Activated T-cell treated with anti-CD3 and anti-CD28 coated beads, Interleukin-2, amount 50 U/mL, for 1 hour (primary cell): ENCODE data around the gene PHC1.
"Not testable (repeated sequence)": the region's sequence is repeated elsewhere in the genome, so short reads cannot be mapped to it uniquely, and the experiment has no call there.

Experiments
- DNase-seq: peaks from one replicate; pipeline ENCODE4 v3.0.0-alpha.2; 2020

Gene PHC1

DNA sequence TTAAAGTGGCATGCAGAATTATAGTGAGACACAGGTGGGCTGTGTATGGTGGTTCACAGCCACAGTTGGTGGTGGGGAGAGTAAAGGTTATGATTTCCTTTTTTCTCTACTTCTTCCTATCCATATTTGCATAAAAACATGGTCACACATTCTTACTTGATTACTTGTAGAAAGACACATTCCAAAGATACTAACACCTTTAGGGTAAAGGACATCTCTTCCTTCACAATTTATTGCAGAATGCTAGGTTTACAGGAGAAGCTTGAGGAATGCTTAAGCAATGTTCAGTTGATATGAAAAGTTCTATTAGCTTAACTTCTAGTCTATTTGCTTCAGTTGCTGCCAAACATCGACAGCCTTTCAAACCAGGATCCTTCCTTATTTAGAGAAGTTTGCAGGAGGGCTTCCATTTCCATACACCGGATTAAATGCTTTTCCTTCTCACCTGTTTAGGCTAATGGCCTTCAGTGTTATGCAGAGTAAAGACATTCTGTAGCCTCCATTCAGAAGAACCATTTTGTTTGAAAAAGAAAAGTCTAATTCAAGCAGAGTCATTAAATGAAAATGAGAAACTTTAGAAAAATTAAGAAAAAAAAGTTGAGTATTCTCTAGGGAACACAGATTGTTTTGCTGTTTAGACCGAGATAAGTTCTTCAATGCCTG lies 2.6 kb upstream of the PHC1 start:
- no peak for DNase-seq

- no peak for DNase-seq
These were observed 1.4 kb upstream of the PHC1 start for GRCh38 chr12:8912914-8913313.

GRCh38 chr12:8913702-8914032 lies 642 bp upstream of the PHC1 start:
- no peak for DNase-seq

DNA sequence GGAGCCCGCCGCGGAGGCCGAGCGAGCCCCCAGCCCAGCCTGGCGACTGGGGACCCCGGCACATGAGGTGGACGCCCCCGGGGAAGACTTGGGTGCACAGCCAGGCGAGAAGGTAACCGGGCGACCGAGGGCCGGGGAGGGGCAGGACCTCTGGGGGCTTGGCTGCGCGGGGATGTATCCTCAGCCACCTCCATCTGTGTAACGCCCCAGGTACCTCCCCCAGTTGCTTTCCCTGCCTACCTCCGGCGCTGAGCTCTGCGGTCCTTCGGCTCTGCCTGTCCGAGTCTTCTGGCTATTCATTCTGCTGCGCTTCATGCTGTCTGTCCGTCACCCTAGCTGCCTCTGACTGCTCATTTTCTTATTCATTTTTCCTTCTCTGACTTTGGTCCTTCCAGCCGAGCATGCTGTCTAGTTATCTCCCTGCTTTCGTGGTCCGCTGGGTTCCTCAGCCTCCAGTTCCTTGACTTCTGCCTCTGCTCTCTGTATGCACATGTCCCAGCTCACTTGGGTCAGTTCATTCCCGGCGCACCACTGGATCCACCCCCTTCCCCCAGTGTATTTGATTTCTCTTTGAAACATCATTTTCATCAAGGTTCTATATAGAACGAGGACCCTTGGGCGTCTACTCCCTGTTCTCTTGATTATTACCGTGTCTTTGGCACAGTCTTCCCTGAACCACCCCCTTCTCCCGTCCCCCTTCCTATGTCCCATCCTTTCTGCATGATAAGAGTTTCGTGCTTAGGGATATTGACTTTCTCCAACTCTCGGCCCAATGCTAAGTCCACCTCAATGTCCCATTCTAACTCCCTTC lies 612 bp downstream of the PHC1 start:
- DNase-seq, result peak; percentile 76

GRCh38 chr12:8916154-8916553 lies 1.8 kb downstream of the PHC1 start:
- DNase-seq, result no peak

DNA sequence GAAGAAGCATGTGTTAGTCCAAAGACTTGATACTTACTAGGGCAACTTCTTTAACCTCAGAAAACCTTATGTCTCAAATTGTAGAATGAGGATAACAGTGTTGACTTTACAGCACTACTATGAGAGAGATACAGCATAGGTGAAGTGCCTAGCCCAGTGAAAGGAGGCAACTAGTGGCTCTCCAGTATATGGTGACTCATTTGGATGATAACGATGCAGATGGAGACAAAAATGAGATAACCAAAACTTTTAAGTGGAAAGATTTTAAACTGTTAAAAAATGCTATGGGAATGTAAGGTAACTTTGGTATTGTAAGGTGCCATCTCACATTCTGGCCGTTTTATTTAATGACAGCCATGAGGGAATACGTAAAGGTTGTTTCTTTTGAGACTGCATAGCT lies 2.7 kb downstream of the PHC1 start:
- DNase-seq, result no peak

GRCh38 chr12:8917751-8918150 lies 3.4 kb downstream of the PHC1 start:
- DNase-seq, result no peak

DNA sequence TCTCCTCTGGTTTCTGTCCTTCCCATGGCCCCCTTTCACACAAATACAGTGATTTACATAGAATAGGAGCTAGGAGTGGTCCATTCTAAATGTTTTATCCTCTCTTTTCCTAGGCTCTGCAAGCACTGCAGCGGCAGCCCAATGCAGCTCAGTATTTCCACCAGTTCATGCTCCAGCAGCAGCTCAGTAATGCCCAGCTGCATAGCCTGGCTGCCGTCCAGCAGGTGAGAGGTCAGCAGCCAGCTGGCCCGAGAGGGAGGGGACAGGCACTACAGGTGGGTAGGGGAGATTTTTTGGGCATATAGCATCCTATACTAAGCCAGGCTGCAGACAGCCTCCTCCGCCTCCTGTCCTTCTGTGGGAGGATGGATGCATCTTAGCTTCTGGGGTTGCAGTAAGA lies 5.3 kb downstream of the PHC1 start:
- not testable (repeated sequence) for DNase-seq

GRCh38 chr12:8922544-8922943 lies 8.2 kb downstream of the PHC1 start:
- no peak for DNase-seq

DNA sequence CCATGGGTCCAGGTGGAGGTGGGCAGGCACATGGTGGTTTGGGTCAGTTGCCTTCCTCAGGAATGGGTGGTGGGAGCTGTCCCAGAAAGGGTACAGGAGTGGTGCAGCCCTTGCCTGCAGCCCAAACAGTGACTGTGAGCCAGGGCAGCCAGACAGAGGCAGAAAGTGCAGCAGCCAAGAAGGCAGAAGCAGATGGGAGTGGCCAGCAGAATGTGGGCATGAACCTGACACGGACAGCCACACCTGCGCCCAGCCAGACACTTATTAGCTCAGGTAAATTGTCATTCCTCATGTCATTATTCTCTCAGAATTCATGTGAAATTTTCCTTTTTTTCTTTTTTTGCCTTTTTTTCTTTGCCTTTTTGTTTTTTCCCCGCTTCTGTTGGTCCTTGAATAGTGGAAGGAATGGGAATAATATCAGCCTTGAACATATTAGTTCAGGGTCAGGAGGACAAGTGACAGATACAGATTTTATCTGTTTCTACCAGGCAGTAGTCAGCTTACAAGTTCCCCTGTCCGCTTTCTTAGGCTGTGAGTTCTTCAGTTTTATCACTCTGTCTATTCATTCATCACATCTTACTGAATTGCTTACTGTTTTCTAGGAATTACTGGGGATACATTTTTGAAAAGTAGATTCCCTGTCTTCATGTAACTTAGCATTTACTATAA lies 16.5 kb downstream of the PHC1 start:
- not testable (repeated sequence) for DNase-seq

- not testable (repeated sequence) for DNase-seq
These were observed 18.2 kb downstream of the PHC1 start for GRCh38 chr12:8932464-8932863.

DNA sequence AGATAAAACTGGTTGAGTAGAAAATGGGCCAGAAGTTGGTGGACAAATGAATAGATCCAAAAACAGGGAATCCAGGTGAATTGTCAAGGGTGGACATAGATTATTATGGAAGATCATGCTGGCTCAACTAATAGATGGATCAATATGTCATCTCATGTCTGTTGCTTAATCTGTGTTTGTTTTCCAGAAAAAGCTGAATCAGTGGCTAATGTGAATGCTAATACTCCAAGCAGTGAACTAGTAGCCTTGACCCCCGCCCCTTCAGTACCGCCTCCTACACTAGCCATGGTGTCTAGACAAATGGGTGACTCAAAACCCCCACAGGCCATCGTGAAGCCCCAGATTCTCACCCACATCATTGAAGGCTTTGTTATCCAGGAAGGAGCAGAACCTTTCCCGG lies 19.8 kb downstream of the PHC1 start:
- not testable (repeated sequence) for DNase-seq

- DNase-seq, result no peak
These were observed 22.4 kb downstream of the PHC1 start for GRCh38 chr12:8936735-8937134.

DNA sequence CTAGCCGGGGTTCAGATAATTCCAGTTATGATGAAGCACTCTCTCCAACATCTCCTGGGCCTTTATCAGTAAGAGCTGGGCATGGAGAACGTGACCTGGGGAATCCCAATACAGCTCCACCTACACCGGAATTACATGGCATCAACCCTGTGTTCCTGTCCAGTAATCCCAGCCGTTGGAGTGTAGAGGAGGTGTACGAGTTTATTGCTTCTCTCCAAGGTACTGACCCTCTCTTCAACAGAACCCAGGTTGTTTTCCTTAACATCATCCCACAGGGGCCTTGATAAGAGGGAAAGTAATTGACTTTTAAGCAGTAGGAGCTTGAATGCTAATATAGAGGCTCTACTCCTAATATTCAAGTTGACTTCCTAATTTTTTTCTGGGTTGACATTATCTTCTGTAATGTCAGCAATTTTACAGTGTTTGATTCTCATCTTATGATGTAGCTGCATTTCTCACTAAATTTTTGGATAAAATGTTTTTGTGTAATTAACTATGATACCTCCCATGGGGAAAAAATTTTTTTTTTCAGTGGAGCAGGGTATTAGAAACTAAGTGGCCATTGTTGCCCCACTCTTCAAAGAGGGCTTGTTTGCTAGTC lies 23.6 kb downstream of the PHC1 start:
- not testable (repeated sequence) for DNase-seq

- no peak for DNase-seq
These were observed 27.6 kb downstream of the PHC1 start for GRCh38 chr12:8941691-8942478.

GRCh38 chr12:8943565-8944186 lies 29.4 kb downstream of the PHC1 start:
- DNase-seq, result no peak

- no peak for DNase-seq
These were observed 32.4 kb downstream of the PHC1 start for GRCh38 chr12:8946733-8947132.

DNA sequence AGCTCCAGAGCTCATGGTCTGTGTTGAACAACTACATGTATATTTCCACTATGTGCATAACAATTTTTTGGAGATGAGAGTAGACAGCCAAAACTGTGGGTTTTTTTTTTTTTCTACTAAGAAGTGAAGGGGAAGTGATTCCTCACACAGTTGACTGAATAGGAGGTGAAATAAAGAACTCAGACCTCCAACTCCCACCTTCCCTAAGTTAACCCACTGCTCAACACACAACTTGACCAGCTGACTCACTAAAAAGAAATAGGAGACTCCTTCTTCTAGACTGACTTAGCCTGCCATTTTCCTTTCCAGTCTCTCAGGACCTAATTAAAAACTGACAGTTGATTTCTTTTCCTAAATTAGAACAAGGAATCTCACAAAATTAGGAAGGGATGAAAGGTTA lies 33.4 kb downstream of the PHC1 start:
- no peak for DNase-seq

DNA sequence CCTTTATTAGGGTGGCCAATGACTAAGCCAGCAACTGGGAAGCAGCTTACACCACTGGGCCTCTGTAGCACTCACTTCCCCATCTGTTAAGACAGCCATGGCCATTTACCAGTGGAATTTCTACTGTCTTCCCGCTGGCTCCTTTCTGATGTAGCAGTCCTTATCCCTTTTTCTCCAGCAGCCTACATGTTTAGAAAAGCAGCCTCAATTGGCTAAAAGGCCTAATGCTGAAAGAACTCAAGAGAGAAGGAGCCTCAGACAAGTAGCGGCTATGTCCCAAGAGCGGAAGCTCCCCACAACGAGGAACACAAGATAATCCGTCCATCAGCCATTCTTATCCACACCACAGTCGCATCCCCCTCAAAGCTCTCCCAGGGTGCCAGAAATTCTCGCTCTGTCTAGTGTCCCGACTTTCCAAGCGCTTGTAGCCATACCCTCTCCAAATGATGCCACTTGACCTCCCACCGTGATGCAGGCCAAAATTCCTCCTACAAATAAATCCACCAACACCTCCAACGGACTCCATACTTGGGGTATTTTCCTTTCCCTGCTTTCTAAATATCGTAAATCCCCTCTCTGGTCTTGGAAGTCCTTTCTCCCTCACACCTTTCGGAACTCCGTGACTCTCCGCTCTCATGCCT lies 34.5 kb downstream of the PHC1 start:
- DNase-seq, result no peak

- peak; percentile 91 for DNase-seq
These were observed 35.3 kb downstream of the PHC1 start, which contains the start of gene M6PR for GRCh38 chr12:8949342-8950220. M6PR (minus strand) TSS chr12:8949645; CDS start chr12:8946404, 3,241 bp downstream.

- no peak for DNase-seq
These were observed 35.9 kb downstream of the PHC1 start for GRCh38 chr12:8950221-8950527.
